Mucosa of gallbladder (tissue), 1 donor: ENCODE measurements around the gene DBP. TPM values are rescaled to one million over a fixed set of nuclear protein-coding genes. Genes with fewer than 3 reads are reported as not detected.
"Not testable (repeated sequence)": the region's sequence is repeated elsewhere in the genome, so short reads cannot be mapped to it uniquely, and the experiment has no call there.

Experiments
- DNase-seq: peaks from one replicate; pipeline ENCODE4 v3.0.0-alpha.2; 2020; ENCODE audit warnings: low spot score
- total RNA-seq: library from RNA; stranded (reverse); gene quantifications from one replicate; pipeline ENCODE4 v1.2.1, GENCODE V29; 2021
- donor health status: DM: no; HTN: no; CAD: no.

Gene DBP
- total RNA-seq, 1 donor from 2014 or later = 39.9 TPM

DNA sequence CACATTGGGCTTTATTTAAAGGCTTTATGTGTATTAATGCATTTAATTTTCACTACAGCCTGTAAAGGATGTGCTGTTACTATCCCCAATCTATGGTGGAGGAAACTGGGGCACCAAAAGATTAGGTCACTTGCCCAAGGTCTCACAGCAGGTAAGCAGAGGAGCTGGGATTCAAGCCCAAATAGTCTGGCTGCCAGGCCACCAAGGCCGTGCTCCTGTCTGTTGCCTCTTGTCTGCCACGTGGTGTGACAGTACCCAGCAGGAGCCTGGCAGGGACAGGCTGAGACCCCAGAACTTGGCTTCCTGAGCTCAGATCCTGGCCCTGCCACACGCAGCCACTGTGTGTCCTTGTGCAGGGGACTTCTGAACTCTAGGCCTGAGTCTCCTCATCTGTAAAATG lies 31.2 kb upstream of the DBP start:
- DNase-seq = no peak

DNA sequence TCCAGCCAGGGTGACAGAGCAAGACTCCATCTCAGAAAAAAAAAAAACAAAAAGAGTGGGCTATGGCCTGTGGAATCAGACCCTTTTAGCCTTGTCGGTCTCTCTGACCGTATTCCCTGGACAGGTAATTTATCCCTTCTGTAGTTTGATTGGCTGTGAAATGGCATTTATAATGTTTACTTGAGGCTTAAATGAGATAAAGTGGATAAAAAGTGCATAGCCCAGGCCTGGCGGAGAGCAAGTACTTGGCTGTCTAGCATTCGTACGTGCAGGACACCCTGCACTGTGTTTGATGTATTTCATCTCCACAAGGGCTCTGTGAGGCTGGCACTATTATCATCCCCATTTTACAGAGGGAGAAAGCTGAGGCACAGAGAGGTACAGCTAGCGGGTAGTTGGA lies 28.6 kb upstream of the DBP start:
- DNase-seq = no peak

- DNase-seq = no peak
Measured at GRCh38 chr19:48664476-48664875, 27.3 kb upstream of the DBP start.

- no peak for DNase-seq
Measured at GRCh38 chr19:48663667-48664066, 26.5 kb upstream of the DBP start.

DNA sequence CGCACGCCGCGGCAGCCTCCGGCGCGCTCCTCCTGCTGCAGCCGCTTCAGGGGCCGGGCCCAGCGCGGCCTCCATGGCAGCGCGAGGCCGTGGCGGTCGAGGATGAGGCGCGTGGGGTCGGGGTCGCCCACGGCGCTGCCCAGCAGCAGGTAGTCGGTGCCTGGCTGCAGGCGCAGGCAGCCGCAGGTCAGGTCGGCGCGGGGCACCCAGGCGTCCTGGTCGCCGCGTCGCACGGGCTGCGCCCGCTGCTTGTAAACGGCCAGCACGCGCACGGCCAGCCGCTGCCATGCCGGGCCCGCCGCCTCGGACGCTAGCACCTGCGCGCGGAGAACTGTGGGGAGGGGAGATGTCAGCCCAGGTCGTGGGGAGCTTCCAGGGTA lies 24.5 kb upstream of the DBP start:
- no peak for DNase-seq

DNA sequence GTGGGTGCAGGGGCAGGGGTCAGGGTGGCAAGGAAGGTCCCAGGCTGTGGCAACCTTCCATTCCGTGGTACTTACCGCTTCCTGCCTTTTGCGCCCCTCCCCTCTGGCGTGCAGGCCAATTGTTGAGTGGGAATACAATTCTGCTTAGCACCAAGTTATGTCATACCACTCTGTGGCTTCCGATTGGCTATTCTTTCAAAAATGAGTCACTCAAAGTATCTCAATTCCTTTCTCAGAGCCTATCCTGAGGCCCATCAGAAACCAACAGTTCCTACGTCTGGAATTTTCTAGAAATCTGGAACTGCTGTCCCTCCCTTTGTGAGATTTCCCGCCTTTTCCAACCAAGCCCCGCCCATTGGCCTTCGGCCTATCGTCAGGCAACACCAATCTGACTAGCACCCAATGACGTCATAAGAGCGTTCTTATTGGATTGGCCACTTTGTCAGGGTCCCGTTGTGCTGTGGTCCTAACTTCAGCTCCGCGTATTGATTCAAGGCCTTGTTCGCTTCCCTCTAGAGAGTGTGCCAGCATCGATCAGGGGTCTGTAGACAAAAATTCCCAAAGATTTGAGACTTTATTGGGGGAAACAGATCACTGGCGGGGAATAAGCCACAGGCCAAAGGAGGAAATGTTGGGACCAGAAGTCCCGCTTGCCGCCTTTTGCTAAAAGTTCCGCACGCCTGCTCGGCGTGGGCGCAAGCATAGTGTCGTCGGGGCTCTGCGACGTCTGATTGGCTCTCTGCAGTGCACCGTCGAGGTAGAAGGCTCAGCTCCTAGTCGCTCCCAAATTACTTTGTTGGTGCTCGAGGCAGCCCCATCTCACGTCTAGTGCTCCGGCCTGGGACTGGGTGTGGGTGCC lies 23.9 kb upstream of the DBP start:
- DNase-seq = peak; percentile 87

GRCh38 chr19:48659768-48660167 lies 22.6 kb upstream of the DBP start:
- DNase-seq = no peak

DNA sequence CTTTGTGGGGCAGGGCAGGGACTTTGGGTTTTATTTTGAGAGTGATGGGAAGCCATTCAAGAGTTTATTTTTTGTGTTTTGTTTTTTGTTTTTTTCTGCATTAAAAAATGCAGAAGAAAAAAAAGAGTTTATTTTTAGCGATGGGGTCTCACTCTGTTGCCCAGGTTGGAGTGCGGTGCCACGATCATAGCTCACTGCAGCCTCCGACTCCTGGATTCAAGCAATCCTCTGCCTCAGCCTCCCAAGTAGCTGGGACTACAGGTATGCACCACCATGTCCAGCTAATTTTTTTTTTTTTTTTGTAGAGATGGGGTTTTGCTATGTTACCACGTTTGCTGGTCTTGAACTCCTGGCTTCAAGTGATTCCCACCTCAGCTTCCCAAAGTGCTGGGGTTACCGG lies 21.3 kb upstream of the DBP start:
- DNase-seq = no peak

GRCh38 chr19:48657828-48658227 lies 20.6 kb upstream of the DBP start:
- not testable (repeated sequence) for DNase-seq

GRCh38 chr19:48656840-48657474 lies 19.8 kb upstream of the DBP start:
- DNase-seq = no peak

DNA sequence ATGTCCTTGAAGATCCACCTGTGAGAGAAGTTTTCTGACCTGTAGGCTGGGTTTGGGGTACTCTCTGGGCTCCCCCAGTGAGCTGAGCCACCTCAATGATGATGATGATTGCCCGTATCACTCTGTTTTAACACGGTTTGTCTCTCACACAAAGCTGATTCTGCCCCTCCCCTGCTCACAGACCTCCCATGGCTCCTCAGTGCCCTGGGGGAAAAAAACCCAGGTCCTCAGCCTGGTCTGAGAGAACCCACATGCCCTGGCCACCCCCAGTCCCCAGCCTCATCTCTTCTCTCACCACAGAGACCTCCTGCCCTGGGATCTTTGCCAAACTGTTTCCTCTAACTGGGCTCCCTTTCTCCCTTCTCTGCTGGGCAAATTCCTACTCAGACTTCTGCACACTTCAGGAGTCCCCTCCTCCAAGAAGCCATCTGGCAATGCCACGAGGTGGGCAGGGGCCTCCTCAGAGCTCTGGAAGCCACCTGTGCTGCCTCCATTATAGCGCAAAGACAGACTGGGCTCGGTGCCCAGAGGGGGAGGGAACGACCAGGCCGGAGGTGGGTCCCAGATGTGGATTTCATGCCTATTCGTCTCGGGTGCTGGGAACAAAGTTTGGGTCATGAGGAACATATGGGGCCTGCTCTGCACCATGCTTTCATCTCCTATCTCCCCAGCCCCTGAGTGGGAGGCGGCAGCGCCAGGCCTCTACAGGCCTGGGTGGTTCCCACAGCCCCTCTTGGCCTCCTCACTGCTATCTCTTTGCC lies 17.3 kb upstream of the DBP start:
- no peak for DNase-seq

- no peak for DNase-seq
Measured at GRCh38 chr19:48651683-48652048, 14.5 kb upstream of the DBP start.

DNA sequence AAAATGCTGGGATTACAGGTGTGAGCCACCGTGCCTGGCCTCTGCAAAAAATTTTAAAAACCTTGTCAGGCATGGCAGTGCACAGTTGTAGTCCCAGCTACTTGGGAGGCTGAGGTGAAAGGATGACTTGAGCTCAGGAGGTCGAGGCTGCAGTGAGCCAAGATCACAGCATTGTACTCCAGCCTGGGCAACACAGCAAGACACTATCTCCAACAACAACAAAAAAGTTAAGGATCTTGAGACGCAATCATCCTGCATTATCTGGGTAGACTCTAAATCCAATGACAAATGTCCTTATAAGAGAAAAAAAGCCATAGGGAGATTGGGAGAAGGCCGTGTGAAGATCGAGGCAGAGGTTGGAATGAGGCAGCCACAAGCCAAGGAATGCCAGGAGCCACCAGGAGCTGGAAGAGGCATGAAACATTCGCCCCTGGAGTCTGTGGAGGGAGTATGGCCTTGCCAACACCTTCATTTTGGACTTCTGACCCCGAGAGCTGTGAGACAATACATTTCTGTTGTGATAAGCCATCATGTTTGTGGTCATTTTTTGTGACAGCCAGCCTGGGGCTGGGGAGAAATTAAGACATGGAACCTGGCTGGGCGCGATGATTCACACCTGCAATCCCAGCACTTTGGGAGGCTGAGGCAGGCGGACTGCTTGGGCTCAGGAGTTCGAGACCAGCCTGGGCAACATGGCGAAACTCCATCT lies 13.9 kb upstream of the DBP start:
- no peak for DNase-seq

- no peak for DNase-seq
Measured at GRCh38 chr19:48648134-48648533, 11.0 kb upstream of the DBP start.

- no peak for DNase-seq
Measured at GRCh38 chr19:48646722-48647216, 9.6 kb upstream of the DBP start.

GRCh38 chr19:48646001-48646721 lies 9.0 kb upstream of the DBP start, which contains the start of gene CA11:
CA11 (minus strand) TSS chr19:48646187; CDS start chr19:48645632, 555 bp downstream.
- DNase-seq = peak; percentile 86

DNA sequence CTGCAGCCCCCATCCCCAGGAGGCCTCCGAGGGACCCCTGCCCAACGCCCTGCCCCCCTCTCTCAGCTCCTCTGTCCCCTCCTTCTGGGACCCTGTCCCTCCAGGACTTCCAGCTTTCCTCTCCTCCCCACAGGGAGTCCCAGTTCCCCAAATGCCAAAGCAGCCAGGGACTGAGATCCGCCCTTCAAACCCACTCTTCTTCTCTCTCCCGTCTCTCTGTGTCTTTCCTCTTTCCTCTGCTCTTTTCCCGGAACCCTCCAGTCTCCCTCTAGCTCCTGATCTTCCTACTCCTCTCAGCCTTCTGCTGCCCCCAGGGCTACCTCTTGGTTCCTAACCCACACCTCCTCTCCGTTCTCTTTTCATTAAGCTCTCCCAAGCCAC lies 8.4 kb upstream of the DBP start:
- no peak for DNase-seq

- DNase-seq = peak; percentile 84
Measured at GRCh38 chr19:48644839-48645619, 7.8 kb upstream of the DBP start.

- no peak for DNase-seq
Measured at GRCh38 chr19:48644355-48644754, 7.2 kb upstream of the DBP start.

- DNase-seq = no peak
Measured at GRCh38 chr19:48642862-48643261, 5.7 kb upstream of the DBP start.
